GM12873 (cell line): ENCODE data around the gene EIF4A2.

ENCODE experiments used
- TF ChIP-seq, protein P1 (sequence below): IDR thresholded peaks from 2 replicates; pipeline ENCODE4 v1.5.1; 2012; ENCODE audit warnings: low read depth, mild to moderate bottlenecking, moderate library complexity, low read length, control low read depth; ENCODE audit not compliant: insufficient read depth; ENCODE audit errors: missing control alignments

Gene EIF4A2

GRCh38 chr3:186754871-186755270, 28.5 kb upstream of the EIF4A2 start:
- TF ChIP-seq, protein P1, sequence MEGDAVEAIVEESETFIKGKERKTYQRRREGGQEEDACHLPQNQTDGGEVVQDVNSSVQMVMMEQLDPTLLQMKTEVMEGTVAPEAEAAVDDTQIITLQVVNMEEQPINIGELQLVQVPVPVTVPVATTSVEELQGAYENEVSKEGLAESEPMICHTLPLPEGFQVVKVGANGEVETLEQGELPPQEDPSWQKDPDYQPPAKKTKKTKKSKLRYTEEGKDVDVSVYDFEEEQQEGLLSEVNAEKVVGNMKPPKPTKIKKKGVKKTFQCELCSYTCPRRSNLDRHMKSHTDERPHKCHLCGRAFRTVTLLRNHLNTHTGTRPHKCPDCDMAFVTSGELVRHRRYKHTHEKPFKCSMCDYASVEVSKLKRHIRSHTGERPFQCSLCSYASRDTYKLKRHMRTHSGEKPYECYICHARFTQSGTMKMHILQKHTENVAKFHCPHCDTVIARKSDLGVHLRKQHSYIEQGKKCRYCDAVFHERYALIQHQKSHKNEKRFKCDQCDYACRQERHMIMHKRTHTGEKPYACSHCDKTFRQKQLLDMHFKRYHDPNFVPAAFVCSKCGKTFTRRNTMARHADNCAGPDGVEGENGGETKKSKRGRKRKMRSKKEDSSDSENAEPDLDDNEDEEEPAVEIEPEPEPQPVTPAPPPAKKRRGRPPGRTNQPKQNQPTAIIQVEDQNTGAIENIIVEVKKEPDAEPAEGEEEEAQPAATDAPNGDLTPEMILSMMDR = no peak

GRCh38 chr3:186757214-186757613, 26.2 kb upstream of the EIF4A2 start:
- TF ChIP-seq, protein P1 = no peak

DNA sequence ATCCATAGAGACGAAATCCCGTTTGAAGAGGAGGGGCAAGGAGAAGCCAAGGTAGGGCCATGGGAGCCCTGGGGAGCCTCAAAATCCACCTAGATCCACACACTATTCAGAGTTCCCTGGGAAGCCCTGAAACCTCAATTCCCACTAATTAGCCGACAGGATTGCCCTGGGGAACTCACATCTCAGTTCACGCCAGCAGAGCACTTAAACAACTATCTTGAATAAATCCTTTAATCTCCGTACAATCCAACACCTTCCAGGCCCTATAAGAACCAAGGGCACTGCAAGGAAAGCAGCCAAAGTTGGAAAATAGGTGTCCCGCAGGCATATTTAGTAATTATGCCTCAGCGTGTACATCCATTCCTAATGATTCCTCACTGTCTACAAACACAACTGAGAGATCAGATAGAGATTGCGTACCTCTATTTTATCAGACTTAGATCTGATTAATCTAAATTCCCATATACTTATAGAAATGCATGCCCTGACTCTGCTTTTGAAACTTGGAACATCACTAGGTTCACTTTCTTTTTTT, 25.6 kb upstream of the EIF4A2 start:
- TF ChIP-seq, protein P1 = no peak

- TF ChIP-seq, protein P1 = no peak
Measured at GRCh38 chr3:186759231-186759930, 24.0 kb upstream of the EIF4A2 start.

GRCh38 chr3:186760141-186760833, 23.1 kb upstream of the EIF4A2 start:
- TF ChIP-seq, protein P1 = no peak

DNA sequence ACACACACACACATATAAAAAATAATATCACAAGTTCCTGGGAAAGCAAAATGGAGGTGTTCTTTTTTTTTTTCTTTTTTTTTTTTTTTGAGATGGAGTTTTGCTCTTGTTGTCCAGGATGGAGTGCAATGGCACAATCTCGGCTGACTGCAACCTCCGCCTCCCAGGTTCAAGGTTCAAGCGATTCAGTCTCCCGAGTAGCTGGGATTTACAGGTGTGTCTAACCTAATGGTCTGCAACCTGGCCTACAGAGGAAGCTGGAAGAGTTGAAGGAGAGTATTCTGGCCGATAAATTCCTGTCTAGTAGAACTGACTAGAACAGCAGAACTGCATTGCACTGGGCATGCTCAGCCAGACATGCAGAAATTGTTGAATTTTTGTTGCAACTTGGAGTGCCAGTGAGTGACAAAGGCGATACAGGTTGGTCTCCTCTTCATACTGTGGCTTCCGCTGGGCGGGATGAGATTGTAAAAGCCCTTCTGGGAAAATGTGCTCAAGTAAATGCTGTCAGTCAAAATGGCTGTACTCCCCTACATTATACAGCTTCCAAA, 22.4 kb upstream of the EIF4A2 start:
- TF ChIP-seq, protein P1 = no peak

- TF ChIP-seq, protein P1 = no peak
Measured at GRCh38 chr3:186772281-186772694, 11.1 kb upstream of the EIF4A2 start.
